ENCODE measurements around the gene NOX5.
"Not testable (repeated sequence)": the region's sequence is repeated elsewhere in the genome, so short reads cannot be mapped to it uniquely, and the experiment has no call there.

Gene NOX5

GRCh38 chr15:69060041-69060481, 45.6 kb downstream of the NOX5 start:
- DNase-seq = no peak

- no peak for DNase-seq
Measured at GRCh38 chr15:69060744-69061143, 46.2 kb downstream of the NOX5 start.

GRCh38 chr15:69061414-69061842, 46.9 kb downstream of the NOX5 start:
- DNase-seq = no peak

- no peak for DNase-seq
Measured at GRCh38 chr15:69064649-69065048, 50.2 kb downstream of the NOX5 start.

GRCh38 chr15:69066007-69066995, 51.8 kb downstream of the NOX5 start:
- DNase-seq = no peak

- DNase-seq = no peak
Measured at GRCh38 chr15:69067296-69067695, 52.8 kb downstream of the NOX5 start.

- DNase-seq = no peak
Measured at GRCh38 chr15:69068157-69068556, 53.7 kb downstream of the NOX5 start.

- not testable (repeated sequence) for DNase-seq
Measured at GRCh38 chr15:69069290-69069689, 54.8 kb downstream of the NOX5 start.

- no peak for DNase-seq
Measured at GRCh38 chr15:69069996-69070395, 55.5 kb downstream of the NOX5 start.

GRCh38 chr15:69070396-69070795, 55.9 kb downstream of the NOX5 start:
- DNase-seq = no peak

GRCh38 chr15:69071260-69071659, 56.8 kb downstream of the NOX5 start:
- no peak for DNase-seq

- DNase-seq = no peak
Measured at GRCh38 chr15:69072906-69073305, 58.4 kb downstream of the NOX5 start.

GRCh38 chr15:69074001-69074842, 59.7 kb downstream of the NOX5 start:
- peak; percentile 61 for DNase-seq

GRCh38 chr15:69074843-69075224, 60.3 kb downstream of the NOX5 start:
- no peak for DNase-seq

GRCh38 chr15:69075440-69075839, 60.9 kb downstream of the NOX5 start:
- DNase-seq = no peak

- peak; percentile 22 for DNase-seq
Measured at GRCh38 chr15:69076756-69077155, 62.3 kb downstream of the NOX5 start.

- no peak for DNase-seq
Measured at GRCh38 chr15:69078638-69079037, 64.1 kb downstream of the NOX5 start.

- DNase-seq = no peak
Measured at GRCh38 chr15:69080295-69081248, 66.1 kb downstream of the NOX5 start.

- no peak for DNase-seq
Measured at GRCh38 chr15:69081310-69082004, 67.0 kb downstream of the NOX5 start.

- DNase-seq = no peak
Measured at GRCh38 chr15:69082021-69082502, 67.6 kb downstream of the NOX5 start.

GRCh38 chr15:69082554-69082953, 68.1 kb downstream of the NOX5 start:
- DNase-seq = no peak

All from OCI-M1 (cell line).